H1 (cell line): ENCODE measurements around the gene POLDIP2. TPM values are rescaled to one million over a fixed set of nuclear protein-coding genes. Genes with fewer than 3 reads are reported as not detected.

Source experiments
- CTCF ChIA-PET: fragments of 300-600 bp; sonication (Branson Sonifier 250); formaldehyde crosslinking; loops from one replicate; lab custom pipeline; 2021; ENCODE audit not compliant: partially characterized antibody; lab: Charles Lee
- POLR2A ChIA-PET: fragments of 300-600 bp; sonication (Branson Sonifier 250); formaldehyde crosslinking; loops from one replicate; lab custom pipeline; 2021; ENCODE audit warnings: inconsistent platforms; ENCODE audit not compliant: partially characterized antibody; lab: Charles Lee
- DNase-seq, 2 experiments: peaks; one replicate each; pipeline versions ENCODE4 v3.0.0 to v3.0.0-alpha.2; 2010 to 2022; ENCODE audit warnings: low spot score in 2 of 2, low read depth in 1 of 2, mixed read lengths in 1 of 2
- FAIRE-seq: peaks from 2 replicates; lab custom pipeline; 2011; peaks lifted over from hg19 to GRCh38; lab: Jason Lieb, UNC
- H2AFZ ChIP-seq: 2 replicates; pipeline ENCODE4 v1.8.1; 2012; ENCODE audit warnings: low read length, inconsistent platforms
- H2AK5ac ChIP-seq: 2 replicates; pipeline ENCODE4 v1.6.1; 2013; ENCODE audit warnings: low read depth, low read length
- H2BK120ac ChIP-seq: replicated peaks from 2 replicates; pipeline ENCODE3; 2013; ENCODE audit warnings: low read depth, low read length, inconsistent platforms
- H2BK12ac ChIP-seq: 2 replicates; pipeline ENCODE4 v1.6.1; 2013; ENCODE audit warnings: low read depth, low read length
- H2BK15ac ChIP-seq: 2 replicates; pipeline ENCODE4 v1.6.1; 2013; ENCODE audit warnings: low read length
- H2BK20ac ChIP-seq: 2 replicates; pipeline ENCODE4 v1.6.1; 2013; ENCODE audit warnings: low read length
- H2BK5ac ChIP-seq: 2 replicates; pipeline ENCODE4 v1.6.1; 2013; ENCODE audit warnings: low read depth, low read length
- H3K14ac ChIP-seq: 2 replicates; pipeline ENCODE4 v1.6.1; 2013; ENCODE audit warnings: inconsistent platforms; ENCODE audit not compliant: insufficient read length
- H3K18ac ChIP-seq: 2 replicates; pipeline ENCODE4 v1.6.1; 2013; ENCODE audit warnings: low read length; ENCODE audit errors: extremely low read depth
- H3K23ac ChIP-seq: 2 replicates; pipeline ENCODE4 v1.6.1; 2013; ENCODE audit warnings: inconsistent platforms; ENCODE audit not compliant: insufficient read length
- H3K23me2 ChIP-seq: 2 replicates; pipeline ENCODE4 v1.6.1; 2013; ENCODE audit warnings: low read depth, low read length
- H3K27ac ChIP-seq: 2 replicates; pipeline ENCODE4 v1.6.1; 2011; ENCODE audit warnings: low read depth, low read length, inconsistent platforms
- H3K27me3 ChIP-seq, 4 experiments: replicated peaks in 1 of 4; 1 replicate in 1 of 4; 2 replicates in 3 of 4; pipeline versions ENCODE4 v1.6.1 to v1.8.1; 2011 to 2013; ENCODE audit warnings: low read length in 3 of 4, mild to moderate bottlenecking in 3 of 4, inconsistent platforms in 2 of 4, mixed read lengths in 2 of 4, moderate library complexity in 1 of 4; ENCODE audit not compliant: control insufficient read depth in 3 of 4, insufficient read depth in 3 of 4; ENCODE audit errors: extremely low read depth in 1 of 4
- H3K36me3 ChIP-seq, 4 experiments: 2 replicates each; pipeline versions ENCODE4 v1.6.1 to v1.8.1; 2011 to 2013; ENCODE audit warnings: mild to moderate bottlenecking in 4 of 4, low read length in 3 of 4, moderate library complexity in 2 of 4, control low read depth in 1 of 4, inconsistent platforms in 1 of 4; ENCODE audit not compliant: insufficient read depth in 4 of 4, control insufficient read depth in 2 of 4
- H3K4ac ChIP-seq: replicated peaks from 2 replicates; pipeline ENCODE3; 2013; ENCODE audit warnings: low read length, low read depth, mixed read lengths, inconsistent platforms; ENCODE audit not compliant: insufficient read length
- H3K4me1 ChIP-seq, 4 experiments: replicated peaks in 1 of 4; 1 replicate in 1 of 4; 2 replicates in 3 of 4; pipeline versions ENCODE4 v1.6.1 to v1.8.1; 2011 to 2013; ENCODE audit warnings: low read length in 3 of 4, inconsistent platforms in 2 of 4, mixed read lengths in 1 of 4; ENCODE audit not compliant: insufficient read depth in 4 of 4, control insufficient read depth in 3 of 4
- H3K4me2 ChIP-seq, 2 experiments: 2 replicates each; pipeline versions ENCODE4 v1.6.1 to v1.8.1; 2011 to 2013; ENCODE audit warnings: low read depth in 2 of 2, low read length in 2 of 2, control low read depth in 1 of 2, inconsistent platforms in 1 of 2, mild to moderate bottlenecking in 1 of 2; ENCODE audit not compliant: insufficient read depth in 1 of 2
- H3K4me3 ChIP-seq, 4 experiments: fragments of 200-600, 300-600 bp in 1 of 4; sonication (generic), shearing (Covaris generic), sonication (Bioruptor Twin) in 1 of 4; 2 replicates each; pipeline versions ENCODE4 v1.5.1 to v1.8.1; 2011 to 2016; ENCODE audit warnings: low read length in 4 of 4, low read depth in 3 of 4, control low read depth in 2 of 4, inconsistent platforms in 2 of 4, mild to moderate bottlenecking in 2 of 4, mixed read lengths in 1 of 4, moderate library complexity in 1 of 4; ENCODE audit not compliant: insufficient read depth in 2 of 4; ENCODE audit errors: extremely low read depth in 1 of 4
- H3K56ac ChIP-seq: replicated peaks from 2 replicates; pipeline ENCODE3; 2013; ENCODE audit warnings: low read depth, mild to moderate bottlenecking, mixed read lengths, low read length, inconsistent platforms; ENCODE audit not compliant: insufficient read length
- H3K79me1 ChIP-seq: 2 replicates; pipeline ENCODE4 v1.6.1; 2013; ENCODE audit warnings: low read depth, low read length, control low read depth
- H3K79me2 ChIP-seq, 2 experiments: 2 replicates each; pipeline versions ENCODE4 v1.6.1 to v1.8.1; 2012 to 2013; ENCODE audit warnings: low read length in 2 of 2, mild to moderate bottlenecking in 2 of 2, inconsistent platforms in 1 of 2; ENCODE audit not compliant: insufficient read depth in 2 of 2, control insufficient read depth in 1 of 2
- H3K9ac ChIP-seq, 4 experiments: replicated peaks in 1 of 4; 1 replicate in 1 of 4; 2 replicates in 3 of 4; pipeline versions ENCODE4 v1.6.1 to v1.8.1; 2011 to 2013; ENCODE audit warnings: low read depth in 3 of 4, low read length in 3 of 4, control low read depth in 2 of 4, mild to moderate bottlenecking in 2 of 4, moderate library complexity in 2 of 4, inconsistent platforms in 1 of 4; ENCODE audit errors: extremely low read depth in 1 of 4
- H3K9me3 ChIP-seq, 2 experiments: 2 replicates each; pipeline versions ENCODE4 v1.6.1 to v1.8.1; 2012 to 2013; ENCODE audit warnings: mild to moderate bottlenecking in 2 of 2, moderate library complexity in 2 of 2, control low read depth in 1 of 2, inconsistent platforms in 1 of 2, low read depth in 1 of 2, low read length in 1 of 2, mixed read lengths in 1 of 2; ENCODE audit not compliant: insufficient read depth in 2 of 2
- H4K20me1 ChIP-seq, 2 experiments: replicated peaks in 1 of 2; 2 replicates each; pipeline versions ENCODE3 to v1.8.1; 2011 to 2013; ENCODE audit warnings: inconsistent platforms in 2 of 2, low read length in 2 of 2, mild to moderate bottlenecking in 1 of 2; ENCODE audit not compliant: insufficient read depth in 2 of 2, control insufficient read depth in 1 of 2
- H4K5ac ChIP-seq: 2 replicates; pipeline ENCODE4 v1.6.1; 2013; ENCODE audit warnings: low read length, low read depth, mixed read lengths, inconsistent platforms; ENCODE audit not compliant: insufficient read length
- H4K8ac ChIP-seq: 2 replicates; pipeline ENCODE4 v1.8.0; 2013; ENCODE audit warnings: mild to moderate bottlenecking, moderate library complexity, low read length, inconsistent platforms; ENCODE audit not compliant: insufficient read depth; ENCODE audit errors: extremely low read depth
- H4K91ac ChIP-seq: replicated peaks from 2 replicates; pipeline ENCODE3; 2013; ENCODE audit warnings: low read length, mixed read lengths, inconsistent platforms; ENCODE audit not compliant: insufficient read length
- BCL11A ChIP-seq, 2 experiments: IDR thresholded peaks; one replicate each; pipeline ENCODE4 v1.6.1; 2011; ENCODE audit warnings: low read depth in 2 of 2, low read length in 2 of 2, mild to moderate bottlenecking in 2 of 2
- EZH2 ChIP-seq: fragments of 200-600 bp; sonication (generic); IDR thresholded peaks from 2 replicates; pipeline ENCODE4 v1.7.1; 2012; ENCODE audit warnings: low read depth, mild to moderate bottlenecking, moderate library complexity, low read length, inconsistent platforms; ENCODE audit not compliant: severe bottlenecking
- GABPA ChIP-seq: IDR thresholded peaks from 2 replicates; pipeline ENCODE4 v1.6.1; 2011; ENCODE audit warnings: mild to moderate bottlenecking, low read length, moderate library complexity, borderline replicate concordance; ENCODE audit not compliant: insufficient read depth
- NANOG ChIP-seq: IDR thresholded peaks from 2 replicates; pipeline ENCODE4 v1.6.1; 2011; ENCODE audit warnings: low read length, low read depth, mild to moderate bottlenecking, inconsistent platforms; ENCODE audit not compliant: insufficient read depth, poor library complexity, severe bottlenecking
- PHF8 ChIP-seq: fragments of 200-600 bp; sonication (generic); conservative IDR thresholded peaks from 2 replicates; pipeline ENCODE4 v1.7.1; 2012; ENCODE audit warnings: low read depth, mild to moderate bottlenecking, inconsistent platforms, low read length, moderate library complexity
- POLR2AphosphoS5 ChIP-seq: IDR thresholded peaks from 2 replicates; pipeline ENCODE4 v1.6.1; 2011; ENCODE audit warnings: low read depth, low read length
- RAD21 ChIP-seq, 2 experiments: IDR thresholded peaks in 1 of 2; conservative IDR thresholded peaks in 1 of 2; 2 replicates each; pipeline ENCODE4 v1.6.1; 2011; ENCODE audit warnings: low read depth in 2 of 2, low read length in 2 of 2, improper control_type of control experiment in 1 of 2, inconsistent platforms in 1 of 2, mild to moderate bottlenecking in 1 of 2, moderate library complexity in 1 of 2
- RXRA ChIP-seq: IDR thresholded peaks from 2 replicates; pipeline ENCODE4 v1.6.1; 2011; ENCODE audit warnings: low read depth, mild to moderate bottlenecking, low read length, moderate library complexity; ENCODE audit not compliant: insufficient read depth
- SIX5 ChIP-seq: IDR thresholded peaks from 2 replicates; pipeline ENCODE4 v1.6.1; 2011; ENCODE audit warnings: mild to moderate bottlenecking, low read depth, low read length
- SP2 ChIP-seq: IDR thresholded peaks from 2 replicates; pipeline ENCODE4 v1.6.1; 2012; ENCODE audit warnings: mild to moderate bottlenecking, low read length, inconsistent platforms
- TAF7 ChIP-seq: optimal IDR thresholded peaks from 2 replicates; pipeline ENCODE3; 2011; ENCODE audit warnings: low read depth, mild to moderate bottlenecking, inconsistent platforms, low read length, moderate library complexity, borderline replicate concordance
- YY1 ChIP-seq: IDR thresholded peaks from 2 replicates; pipeline ENCODE4 v1.6.1; 2011; ENCODE audit warnings: low read depth, mild to moderate bottlenecking, low read length
- polyA plus RNA-seq, 7 experiments: library from polyadenylated mRNA; depleted of rRNA in 3 of 7; stranded (reverse) in 5 of 7; unstranded in 2 of 7; fragments of >200 nt in 5 of 7; fragments of 200-250 nt in 2 of 7; gene quantifications; 1 replicate in 5 of 7; 2 replicates in 1 of 7; 4 replicates in 1 of 7; pipeline versions ENCODE4 v1.2.1 to v1.2.3, GENCODE V29; 2011 to 2013; ENCODE audit warnings: missing spikeins in 2 of 7, mixed read lengths in 2 of 7
- total RNA-seq: library from RNA; stranded (reverse); fragmentation: NEBNext Ultra II Directional; extraction: Animal tissue kit (Norgen Biotek cat#: 25700); gene quantifications from 2 replicates; pipeline ENCODE4 v1.2.1, GENCODE V29; 2021
- TF ChIP-seq, protein P1 (sequence below): IDR thresholded peaks from 2 replicates; pipeline ENCODE4 v1.6.1; 2011; ENCODE audit warnings: low read depth, mild to moderate bottlenecking, low read length; ENCODE audit not compliant: insufficient read depth

Gene POLDIP2
- total and polyA plus RNA-seq, 2 of the 8 experiments (the other 6 are each of a cell fraction or from before 2014, with no cell fraction given) = 74.0 to 76.1 TPM

DNA sequence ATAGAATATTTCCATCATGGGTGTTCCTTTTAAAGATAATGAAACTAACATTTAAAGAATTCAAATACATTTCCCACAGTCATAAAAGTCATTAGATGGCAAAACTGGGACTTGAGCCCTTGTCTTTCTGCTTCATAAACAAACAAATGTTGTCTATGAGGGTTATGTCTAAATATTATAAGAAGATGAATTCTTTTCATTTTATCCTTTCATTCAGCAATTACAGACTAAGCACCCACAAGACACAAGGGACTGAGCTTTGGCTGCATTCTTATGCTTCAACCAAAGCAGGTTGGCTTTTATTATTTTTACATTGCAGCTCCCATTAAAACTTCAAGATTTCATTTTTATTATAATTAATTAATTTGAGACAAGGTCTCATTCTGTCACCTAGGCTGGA is 29.1 kb upstream of the POLDIP2 start:
- H2BK5ac ChIP-seq = no peak overlapping the region
- no peak overlapping the region for H3K9ac ChIP-seq
- no peaks in the 10 kb centered on the region for H3K9me3 ChIP-seq
- no peak overlapping the region for H3K4me3 ChIP-seq
- H4K8ac ChIP-seq = no peak overlapping the region
- H3K14ac ChIP-seq = no peak overlapping the region
- no peak overlapping the region for H3K18ac ChIP-seq
- no peak overlapping the region for H2BK15ac ChIP-seq
- no peak overlapping the region for H2AFZ ChIP-seq
- ChIA-PET CTCF (interaction anchor here (0.9 to 14.7 kb wide), 4 partner anchors 19 to 153 kb away, joined by 4 to 142 read pairs (median 6); no protein-coding TSS in a partner anchor), POLR2A (interaction anchor here (12.7 kb wide), 1 partner anchor 16 kb away, joined by 135 read pairs; the partner anchor contains the start of gene SLC46A1)
- no peak overlapping the region for H3K4ac ChIP-seq
- no peak for FAIRE-seq
- H3K56ac ChIP-seq = no peak overlapping the region
- H4K5ac ChIP-seq = no peak overlapping the region
- no peak for DNase-seq
- no peak overlapping the region for H2BK120ac ChIP-seq
- H3K4me2 ChIP-seq = no peak overlapping the region
- peaks cover 31 to 49% (median 42%) of the 10 kb centered on the region in 4 experiments for H3K27me3 ChIP-seq
- no peak overlapping the region for H4K91ac ChIP-seq
- H2BK20ac ChIP-seq = no peak overlapping the region
- H3K36me3 ChIP-seq = 0 out of 8 replicates have a peak, but pooled peaks cover 0 to 3% (median 0%) of the 10 kb centered on the region in 4 experiments
- no peak overlapping the region for H2AK5ac ChIP-seq
- H3K23ac ChIP-seq = no peak overlapping the region
- peaks cover 0 to 13% (median 6%) of the 10 kb centered on the region in 4 experiments; a peak in 4 of 7 replicates for H3K4me1 ChIP-seq
- H3K79me2 ChIP-seq = no peaks in the 10 kb centered on the region
- peaks cover 0 to 2% of the 10 kb centered on the region in 2 experiments for H4K20me1 ChIP-seq
- H3K23me2 ChIP-seq = peaks cover 13% of the 10 kb centered on the region
- no peaks in the 10 kb centered on the region for H3K79me1 ChIP-seq
- no peak overlapping the region for H2BK12ac ChIP-seq
- no peak overlapping the region for H3K27ac ChIP-seq
- no peak for TF ChIP-seq NANOG
- TF ChIP-seq RAD21 (IDR thresholded peaks at IDR 0.05 in 1 of 2, conservative IDR thresholded peaks at IDR 0.05 in 1 of 2; ENCODE audit: low read depth in 2 of 2, low read length in 2 of 2) = no peak
- TF ChIP-seq SIX5 = no peak
- TF ChIP-seq YY1 = no peak
- no peak for TF ChIP-seq PHF8
- TF ChIP-seq EZH2 = no peak
- TF ChIP-seq RXRA = no peak
- TF ChIP-seq POLR2AphosphoS5 = no peak
- TF ChIP-seq TAF7 = no peak
- TF ChIP-seq SP2 = no peak
- TF ChIP-seq BCL11A (IDR thresholded peaks at IDR 0.05; ENCODE audit: low read depth in 2 of 2, low read length in 2 of 2) = no peak
- TF ChIP-seq GABPA = no peak
- TF ChIP-seq, protein P1, sequence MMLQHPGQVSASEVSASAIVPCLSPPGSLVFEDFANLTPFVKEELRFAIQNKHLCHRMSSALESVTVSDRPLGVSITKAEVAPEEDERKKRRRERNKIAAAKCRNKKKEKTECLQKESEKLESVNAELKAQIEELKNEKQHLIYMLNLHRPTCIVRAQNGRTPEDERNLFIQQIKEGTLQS = no peak
